Measurements from ENCODE around the gene KRTAP6-2.

DNA sequence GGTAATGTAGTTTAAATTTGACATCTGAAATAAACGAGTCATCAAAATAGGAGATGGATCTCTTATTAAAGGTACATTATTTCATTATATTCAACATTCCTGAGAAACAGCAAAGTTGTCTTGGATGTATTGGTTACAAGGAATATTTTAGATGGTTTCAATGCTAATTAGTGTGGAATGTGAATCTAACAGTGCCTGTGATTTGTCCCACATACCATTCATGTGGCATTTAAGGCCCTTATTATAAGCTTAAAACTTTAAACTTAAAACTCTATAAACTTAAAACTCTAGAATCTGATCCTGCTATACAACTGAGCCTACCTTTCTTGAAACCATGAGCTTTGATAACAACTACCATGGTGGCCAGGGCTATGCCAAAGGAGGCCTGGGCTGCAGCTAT, 2.1 kb upstream of the KRTAP6-2 start, which contains the start of gene KRTAP22-1:
- TF ChIP-seq, protein P1, sequence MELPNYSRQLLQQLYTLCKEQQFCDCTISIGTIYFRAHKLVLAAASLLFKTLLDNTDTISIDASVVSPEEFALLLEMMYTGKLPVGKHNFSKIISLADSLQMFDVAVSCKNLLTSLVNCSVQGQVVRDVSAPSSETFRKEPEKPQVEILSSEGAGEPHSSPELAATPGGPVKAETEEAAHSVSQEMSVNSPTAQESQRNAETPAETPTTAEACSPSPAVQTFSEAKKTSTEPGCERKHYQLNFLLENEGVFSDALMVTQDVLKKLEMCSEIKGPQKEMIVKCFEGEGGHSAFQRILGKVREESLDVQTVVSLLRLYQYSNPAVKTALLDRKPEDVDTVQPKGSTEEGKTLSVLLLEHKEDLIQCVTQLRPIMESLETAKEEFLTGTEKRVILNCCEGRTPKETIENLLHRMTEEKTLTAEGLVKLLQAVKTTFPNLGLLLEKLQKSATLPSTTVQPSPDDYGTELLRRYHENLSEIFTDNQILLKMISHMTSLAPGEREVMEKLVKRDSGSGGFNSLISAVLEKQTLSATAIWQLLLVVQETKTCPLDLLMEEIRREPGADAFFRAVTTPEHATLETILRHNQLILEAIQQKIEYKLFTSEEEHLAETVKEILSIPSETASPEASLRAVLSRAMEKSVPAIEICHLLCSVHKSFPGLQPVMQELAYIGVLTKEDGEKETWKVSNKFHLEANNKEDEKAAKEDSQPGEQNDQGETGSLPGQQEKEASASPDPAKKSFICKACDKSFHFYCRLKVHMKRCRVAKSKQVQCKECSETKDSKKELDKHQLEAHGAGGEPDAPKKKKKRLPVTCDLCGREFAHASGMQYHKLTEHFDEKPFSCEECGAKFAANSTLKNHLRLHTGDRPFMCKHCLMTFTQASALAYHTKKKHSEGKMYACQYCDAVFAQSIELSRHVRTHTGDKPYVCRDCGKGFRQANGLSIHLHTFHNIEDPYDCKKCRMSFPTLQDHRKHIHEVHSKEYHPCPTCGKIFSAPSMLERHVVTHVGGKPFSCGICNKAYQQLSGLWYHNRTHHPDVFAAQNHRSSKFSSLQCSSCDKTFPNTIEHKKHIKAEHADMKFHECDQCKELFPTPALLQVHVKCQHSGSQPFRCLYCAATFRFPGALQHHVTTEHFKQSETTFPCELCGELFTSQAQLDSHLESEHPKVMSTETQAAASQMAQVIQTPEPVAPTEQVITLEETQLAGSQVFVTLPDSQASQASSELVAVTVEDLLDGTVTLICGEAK (IDR thresholded peaks at IDR 0.05; ENCODE audit: borderline replicate concordance): no peak
- no peak for TF ChIP-seq MYC (IDR thresholded peaks at IDR 0.05; ENCODE audit: insufficient read depth, insufficient read length, insufficient replicate concordance, low read length, severe bottlenecking)
- TF ChIP-seq, protein P2, sequence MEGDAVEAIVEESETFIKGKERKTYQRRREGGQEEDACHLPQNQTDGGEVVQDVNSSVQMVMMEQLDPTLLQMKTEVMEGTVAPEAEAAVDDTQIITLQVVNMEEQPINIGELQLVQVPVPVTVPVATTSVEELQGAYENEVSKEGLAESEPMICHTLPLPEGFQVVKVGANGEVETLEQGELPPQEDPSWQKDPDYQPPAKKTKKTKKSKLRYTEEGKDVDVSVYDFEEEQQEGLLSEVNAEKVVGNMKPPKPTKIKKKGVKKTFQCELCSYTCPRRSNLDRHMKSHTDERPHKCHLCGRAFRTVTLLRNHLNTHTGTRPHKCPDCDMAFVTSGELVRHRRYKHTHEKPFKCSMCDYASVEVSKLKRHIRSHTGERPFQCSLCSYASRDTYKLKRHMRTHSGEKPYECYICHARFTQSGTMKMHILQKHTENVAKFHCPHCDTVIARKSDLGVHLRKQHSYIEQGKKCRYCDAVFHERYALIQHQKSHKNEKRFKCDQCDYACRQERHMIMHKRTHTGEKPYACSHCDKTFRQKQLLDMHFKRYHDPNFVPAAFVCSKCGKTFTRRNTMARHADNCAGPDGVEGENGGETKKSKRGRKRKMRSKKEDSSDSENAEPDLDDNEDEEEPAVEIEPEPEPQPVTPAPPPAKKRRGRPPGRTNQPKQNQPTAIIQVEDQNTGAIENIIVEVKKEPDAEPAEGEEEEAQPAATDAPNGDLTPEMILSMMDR (IDR thresholded peaks at IDR 0.05 in 2 of 3, conservative IDR thresholded peaks at IDR 0.05 in 1 of 3; ENCODE audit: control insufficient read depth in 2 of 3, extremely low read depth in 1 of 3, insufficient read depth in 1 of 3, low read depth in 3 of 3, low read length in 3 of 3): no peak
- TF ChIP-seq EP300 (IDR thresholded peaks at IDR 0.05; ENCODE audit: borderline replicate concordance in 1 of 2, control insufficient read depth in 1 of 2, low read depth in 2 of 2, low read length in 2 of 2): no peak
- no peak for TF ChIP-seq HDAC2 (IDR thresholded peaks at IDR 0.05)
- no peak for TF ChIP-seq POLR2A (IDR thresholded peaks at IDR 0.05; ENCODE audit: low read depth, low read length)
- no peak for TF ChIP-seq SIN3A (IDR thresholded peaks at IDR 0.05; ENCODE audit: low read depth, low read length)
- no peak for TF ChIP-seq CHD1 (IDR thresholded peaks at IDR 0.05; ENCODE audit: low read depth, low read length)
- TF ChIP-seq, protein P3, sequence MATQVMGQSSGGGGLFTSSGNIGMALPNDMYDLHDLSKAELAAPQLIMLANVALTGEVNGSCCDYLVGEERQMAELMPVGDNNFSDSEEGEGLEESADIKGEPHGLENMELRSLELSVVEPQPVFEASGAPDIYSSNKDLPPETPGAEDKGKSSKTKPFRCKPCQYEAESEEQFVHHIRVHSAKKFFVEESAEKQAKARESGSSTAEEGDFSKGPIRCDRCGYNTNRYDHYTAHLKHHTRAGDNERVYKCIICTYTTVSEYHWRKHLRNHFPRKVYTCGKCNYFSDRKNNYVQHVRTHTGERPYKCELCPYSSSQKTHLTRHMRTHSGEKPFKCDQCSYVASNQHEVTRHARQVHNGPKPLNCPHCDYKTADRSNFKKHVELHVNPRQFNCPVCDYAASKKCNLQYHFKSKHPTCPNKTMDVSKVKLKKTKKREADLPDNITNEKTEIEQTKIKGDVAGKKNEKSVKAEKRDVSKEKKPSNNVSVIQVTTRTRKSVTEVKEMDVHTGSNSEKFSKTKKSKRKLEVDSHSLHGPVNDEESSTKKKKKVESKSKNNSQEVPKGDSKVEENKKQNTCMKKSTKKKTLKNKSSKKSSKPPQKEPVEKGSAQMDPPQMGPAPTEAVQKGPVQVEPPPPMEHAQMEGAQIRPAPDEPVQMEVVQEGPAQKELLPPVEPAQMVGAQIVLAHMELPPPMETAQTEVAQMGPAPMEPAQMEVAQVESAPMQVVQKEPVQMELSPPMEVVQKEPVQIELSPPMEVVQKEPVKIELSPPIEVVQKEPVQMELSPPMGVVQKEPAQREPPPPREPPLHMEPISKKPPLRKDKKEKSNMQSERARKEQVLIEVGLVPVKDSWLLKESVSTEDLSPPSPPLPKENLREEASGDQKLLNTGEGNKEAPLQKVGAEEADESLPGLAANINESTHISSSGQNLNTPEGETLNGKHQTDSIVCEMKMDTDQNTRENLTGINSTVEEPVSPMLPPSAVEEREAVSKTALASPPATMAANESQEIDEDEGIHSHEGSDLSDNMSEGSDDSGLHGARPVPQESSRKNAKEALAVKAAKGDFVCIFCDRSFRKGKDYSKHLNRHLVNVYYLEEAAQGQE (IDR thresholded peaks at IDR 0.05; ENCODE audit: low read depth, low read length): no peak
- no peak for TF ChIP-seq FOS (IDR thresholded peaks at IDR 0.05; ENCODE audit: borderline replicate concordance, extremely low read depth, insufficient read length)
- TF ChIP-seq, protein P4, sequence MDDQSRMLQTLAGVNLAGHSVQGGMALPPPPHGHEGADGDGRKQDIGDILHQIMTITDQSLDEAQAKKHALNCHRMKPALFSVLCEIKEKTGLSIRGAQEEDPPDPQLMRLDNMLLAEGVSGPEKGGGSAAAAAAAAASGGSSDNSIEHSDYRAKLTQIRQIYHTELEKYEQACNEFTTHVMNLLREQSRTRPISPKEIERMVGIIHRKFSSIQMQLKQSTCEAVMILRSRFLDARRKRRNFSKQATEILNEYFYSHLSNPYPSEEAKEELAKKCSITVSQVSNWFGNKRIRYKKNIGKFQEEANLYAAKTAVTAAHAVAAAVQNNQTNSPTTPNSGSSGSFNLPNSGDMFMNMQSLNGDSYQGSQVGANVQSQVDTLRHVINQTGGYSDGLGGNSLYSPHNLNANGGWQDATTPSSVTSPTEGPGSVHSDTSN (IDR thresholded peaks at IDR 0.05; ENCODE audit: insufficient replicate concordance, low read depth, low read length): no peak
- no peak for TF ChIP-seq FOXM1 (IDR thresholded peaks at IDR 0.05; ENCODE audit: low read depth, low read length)
- TF ChIP-seq, protein P5, sequence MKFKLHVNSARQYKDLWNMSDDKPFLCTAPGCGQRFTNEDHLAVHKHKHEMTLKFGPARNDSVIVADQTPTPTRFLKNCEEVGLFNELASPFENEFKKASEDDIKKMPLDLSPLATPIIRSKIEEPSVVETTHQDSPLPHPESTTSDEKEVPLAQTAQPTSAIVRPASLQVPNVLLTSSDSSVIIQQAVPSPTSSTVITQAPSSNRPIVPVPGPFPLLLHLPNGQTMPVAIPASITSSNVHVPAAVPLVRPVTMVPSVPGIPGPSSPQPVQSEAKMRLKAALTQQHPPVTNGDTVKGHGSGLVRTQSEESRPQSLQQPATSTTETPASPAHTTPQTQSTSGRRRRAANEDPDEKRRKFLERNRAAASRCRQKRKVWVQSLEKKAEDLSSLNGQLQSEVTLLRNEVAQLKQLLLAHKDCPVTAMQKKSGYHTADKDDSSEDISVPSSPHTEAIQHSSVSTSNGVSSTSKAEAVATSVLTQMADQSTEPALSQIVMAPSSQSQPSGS (IDR thresholded peaks at IDR 0.05; ENCODE audit: low read length): no peak
- TF ChIP-seq EZH2 (IDR thresholded peaks at IDR 0.05; ENCODE audit: borderline replicate concordance, control insufficient read depth, low read depth, low read length): no peak

Data from GM12878 (cell line).